KG1 (cell line): Measurements from ENCODE around the gene POR.

ENCODE experiments used
- DNase-seq: peaks from one replicate; lab custom pipeline; 2025; lab: John Stamatoyannopoulos, UW

POR gene

DNA sequence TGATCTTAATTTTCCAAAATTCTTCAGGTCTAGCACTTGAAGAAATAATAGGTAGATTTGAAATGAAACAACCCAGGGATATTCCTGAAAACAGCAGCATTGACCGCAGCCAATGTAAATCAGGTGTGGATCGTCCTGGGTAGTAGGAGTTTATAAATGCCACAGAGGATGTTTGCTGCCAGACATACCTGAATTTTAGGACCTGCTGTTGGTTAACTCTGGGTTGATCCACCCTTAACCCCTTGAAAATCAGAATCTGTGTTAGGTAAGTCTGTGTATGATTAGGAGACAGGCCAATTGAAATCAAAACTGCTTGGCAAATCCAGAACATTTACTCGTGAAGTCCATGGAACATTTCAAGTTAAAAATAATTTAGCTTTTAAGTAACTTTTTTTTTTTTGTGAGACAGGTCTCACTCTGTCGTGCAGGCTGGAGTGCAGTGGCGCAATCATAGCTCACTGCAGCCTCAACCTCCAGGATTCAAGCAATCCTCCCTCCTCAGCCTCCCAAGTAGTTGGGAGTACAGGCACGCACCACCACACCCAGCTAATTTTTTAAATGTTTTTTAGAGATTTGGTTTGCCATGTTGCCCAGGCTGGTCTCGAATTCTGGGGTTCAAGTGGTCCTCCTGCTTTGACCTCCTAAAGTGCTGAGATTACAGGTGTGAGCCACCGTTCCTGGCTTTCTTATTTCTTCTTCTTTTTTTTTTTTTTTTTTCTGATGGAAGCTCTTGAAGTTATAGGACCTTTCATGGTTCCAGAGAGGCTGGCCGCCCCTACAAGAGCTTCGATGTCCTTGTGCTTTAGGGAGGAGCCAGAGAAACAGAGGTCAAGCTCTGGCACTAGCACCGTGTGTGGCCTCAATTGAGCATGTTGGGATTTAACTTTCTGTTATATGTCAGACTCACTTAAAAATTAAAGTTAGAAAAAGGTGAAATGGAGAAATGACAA is 2.0 kb downstream of the POR start:
- DNase-seq, result no peak

DNA sequence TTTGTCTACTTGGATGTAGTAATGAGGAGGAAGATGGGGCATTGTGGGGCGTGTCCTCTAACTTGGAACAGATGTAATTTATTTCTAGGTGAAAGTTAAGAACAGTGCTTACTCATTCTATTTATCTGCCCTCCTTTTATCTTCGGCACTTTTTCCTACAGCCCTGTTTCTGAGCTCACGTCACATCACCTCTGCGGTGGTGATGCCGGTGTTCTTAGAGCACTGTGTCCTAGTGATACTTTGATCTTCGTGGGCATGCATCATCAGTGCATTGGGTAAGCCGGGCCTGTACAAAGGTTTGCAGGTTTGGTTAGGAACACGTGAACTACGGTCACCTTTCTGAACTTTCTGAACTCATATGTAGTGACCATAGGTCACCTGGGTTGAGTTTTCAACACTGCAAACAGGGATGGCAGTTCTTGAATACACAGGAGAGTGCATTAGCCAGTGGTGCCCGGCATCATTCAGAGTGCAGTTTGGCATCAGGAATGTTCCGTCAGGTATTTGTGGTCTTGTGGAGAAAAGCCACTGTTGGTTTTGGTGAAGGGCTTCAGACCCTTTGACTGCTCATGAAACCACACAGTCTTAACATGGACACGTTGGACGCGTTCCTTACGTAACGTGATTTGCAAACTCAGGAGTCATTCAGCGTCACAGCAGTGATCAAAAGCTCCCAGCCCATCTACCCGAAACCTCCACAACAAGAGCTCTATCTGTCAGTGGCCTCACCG is 5.6 kb downstream of the POR start:
- no peak for DNase-seq

GRCh38 chr7:75921479-75921878 is 6.5 kb downstream of the POR start:
- DNase-seq, result no peak

DNA sequence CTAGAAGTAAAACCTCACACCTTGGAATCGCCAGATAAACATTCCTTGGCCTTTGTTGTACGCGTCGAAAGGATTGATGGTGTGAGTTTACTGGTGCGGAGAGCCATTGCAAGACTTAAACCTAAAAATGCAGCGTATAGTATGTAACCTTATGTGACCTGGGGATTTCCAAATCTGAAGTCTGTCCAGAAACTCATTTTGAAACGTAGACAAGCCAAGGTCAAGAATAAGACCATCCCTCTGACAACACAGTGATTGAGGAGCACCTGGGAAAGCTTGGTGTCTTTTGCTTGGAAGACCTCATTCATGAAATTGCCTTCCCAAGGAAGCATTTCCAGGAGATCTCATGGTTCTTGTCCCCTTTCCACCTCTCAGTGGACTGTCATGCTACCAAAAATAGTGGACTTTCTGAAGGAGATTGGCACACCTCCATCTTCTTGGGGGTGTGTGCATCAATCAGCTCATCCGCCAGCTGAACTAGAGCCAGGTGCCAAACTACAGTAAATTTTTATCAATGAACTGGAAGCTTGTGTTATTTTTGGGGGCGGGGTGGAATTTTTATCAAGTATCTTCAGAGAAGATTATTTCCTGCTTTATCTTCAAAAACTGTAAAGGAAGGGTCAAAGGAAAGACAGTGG is 8.1 kb downstream of the POR start:
- DNase-seq, result no peak

GRCh38 chr7:75924256-75924655 is 9.3 kb downstream of the POR start:
- no peak for DNase-seq

DNA sequence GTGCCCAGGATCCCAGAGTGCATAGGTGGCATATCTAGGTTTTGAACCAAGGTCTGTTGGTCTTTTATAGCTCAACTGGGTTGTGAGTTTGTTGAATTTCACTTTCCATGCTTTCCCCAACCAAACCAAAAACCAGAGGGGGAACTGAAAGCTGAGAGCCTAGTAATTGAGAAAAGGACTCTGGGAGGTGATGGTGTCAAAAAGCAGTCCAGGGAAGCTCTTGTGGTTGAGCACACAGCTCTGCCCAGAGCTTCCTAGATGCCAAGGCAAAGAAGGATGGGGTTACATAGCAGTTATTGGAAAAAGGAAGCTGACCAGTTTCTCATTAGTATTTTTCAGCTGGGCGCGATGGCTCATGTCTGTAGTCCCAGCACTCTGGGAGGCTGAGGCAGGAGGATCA is 9.9 kb downstream of the POR start:
- no peak for DNase-seq

- DNase-seq, result no peak
Observed at GRCh38 chr7:75925717-75926435, 10.9 kb downstream of the POR start.

- no peak for DNase-seq
Observed at GRCh38 chr7:75928568-75928914, 13.6 kb downstream of the POR start.

DNA sequence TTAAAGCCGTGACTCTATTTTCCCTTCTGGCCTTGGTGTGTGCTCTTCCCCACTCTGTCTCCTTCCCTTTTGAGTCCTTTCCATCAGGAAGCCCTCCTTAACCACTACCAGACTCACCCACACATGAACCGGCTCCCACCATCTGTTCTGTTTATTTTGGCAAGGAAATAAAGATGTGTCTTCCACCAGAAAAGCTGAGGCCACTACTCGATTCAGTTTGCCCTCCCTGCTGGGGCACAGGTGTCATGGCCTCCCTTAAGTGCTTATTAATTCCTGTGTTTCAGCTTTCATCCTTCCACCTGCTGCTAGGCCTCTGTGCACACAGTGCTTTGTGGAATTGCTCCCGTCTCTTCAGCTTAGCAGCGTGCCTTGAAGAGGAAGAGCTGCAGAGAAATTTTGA is 16.7 kb downstream of the POR start:
- DNase-seq, result no peak

DNA sequence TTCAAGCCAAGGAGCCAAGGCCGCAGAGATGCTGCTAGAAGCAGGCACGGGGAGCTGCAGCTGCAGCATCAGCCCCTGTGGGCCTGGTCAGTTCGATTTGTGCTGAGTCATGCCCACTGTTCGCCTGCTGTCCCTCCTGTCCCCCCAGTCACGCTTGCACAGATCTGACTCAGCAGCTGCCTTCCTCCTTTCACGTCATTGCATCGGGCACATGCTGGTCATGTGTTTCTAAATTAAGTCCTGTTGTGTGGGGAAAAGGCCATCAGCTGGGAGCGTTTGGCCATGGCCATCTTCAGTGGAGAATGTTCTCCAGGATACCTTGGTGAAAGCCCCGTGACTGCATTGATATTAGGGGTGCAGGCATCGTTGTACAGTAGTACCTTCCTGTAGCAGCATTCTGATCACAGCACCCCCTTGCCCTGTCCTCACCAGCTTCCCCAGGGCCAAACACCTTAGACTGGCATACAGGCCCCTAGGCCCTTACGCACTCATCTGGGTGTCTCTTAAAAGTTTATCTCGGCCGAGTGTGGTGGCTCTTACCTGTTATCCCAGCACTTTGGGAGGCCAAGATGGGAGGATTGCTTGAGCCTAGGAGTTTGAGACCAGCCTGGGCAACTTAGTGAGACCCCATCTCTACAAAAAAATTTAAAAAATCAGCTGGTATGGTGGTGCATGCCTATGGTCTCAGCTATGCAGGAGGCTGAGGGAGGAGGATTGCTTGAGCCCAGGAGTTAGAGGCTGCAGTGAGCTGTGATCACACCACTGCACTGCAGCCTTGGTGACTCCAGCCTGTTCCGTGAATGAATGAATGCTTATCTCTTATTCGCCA is 23.2 kb downstream of the POR start:
- DNase-seq, result no peak

- DNase-seq, result no peak
Observed at GRCh38 chr7:75938921-75939320, 24.0 kb downstream of the POR start.

GRCh38 chr7:75943864-75944263 is 28.9 kb downstream of the POR start:
- DNase-seq, result no peak

DNA sequence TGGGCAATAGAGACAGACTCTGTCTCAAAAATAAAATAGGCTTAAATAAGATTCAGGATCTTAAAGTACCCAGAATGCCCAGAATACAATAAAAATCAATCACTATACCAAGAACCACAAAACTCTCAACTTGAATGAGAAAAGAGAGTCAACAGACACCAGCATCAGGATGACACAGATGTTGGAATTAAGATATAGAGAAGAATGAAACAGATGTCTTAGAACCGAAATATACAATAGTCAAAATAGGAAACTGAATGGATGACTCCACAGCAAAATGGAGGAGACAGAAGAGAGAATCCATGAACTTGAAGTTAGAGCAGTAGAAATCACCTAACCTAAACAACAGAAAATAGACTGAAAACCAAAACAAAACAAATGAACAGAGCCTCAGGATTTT is 29.6 kb downstream of the POR start:
- no peak for DNase-seq

DNA sequence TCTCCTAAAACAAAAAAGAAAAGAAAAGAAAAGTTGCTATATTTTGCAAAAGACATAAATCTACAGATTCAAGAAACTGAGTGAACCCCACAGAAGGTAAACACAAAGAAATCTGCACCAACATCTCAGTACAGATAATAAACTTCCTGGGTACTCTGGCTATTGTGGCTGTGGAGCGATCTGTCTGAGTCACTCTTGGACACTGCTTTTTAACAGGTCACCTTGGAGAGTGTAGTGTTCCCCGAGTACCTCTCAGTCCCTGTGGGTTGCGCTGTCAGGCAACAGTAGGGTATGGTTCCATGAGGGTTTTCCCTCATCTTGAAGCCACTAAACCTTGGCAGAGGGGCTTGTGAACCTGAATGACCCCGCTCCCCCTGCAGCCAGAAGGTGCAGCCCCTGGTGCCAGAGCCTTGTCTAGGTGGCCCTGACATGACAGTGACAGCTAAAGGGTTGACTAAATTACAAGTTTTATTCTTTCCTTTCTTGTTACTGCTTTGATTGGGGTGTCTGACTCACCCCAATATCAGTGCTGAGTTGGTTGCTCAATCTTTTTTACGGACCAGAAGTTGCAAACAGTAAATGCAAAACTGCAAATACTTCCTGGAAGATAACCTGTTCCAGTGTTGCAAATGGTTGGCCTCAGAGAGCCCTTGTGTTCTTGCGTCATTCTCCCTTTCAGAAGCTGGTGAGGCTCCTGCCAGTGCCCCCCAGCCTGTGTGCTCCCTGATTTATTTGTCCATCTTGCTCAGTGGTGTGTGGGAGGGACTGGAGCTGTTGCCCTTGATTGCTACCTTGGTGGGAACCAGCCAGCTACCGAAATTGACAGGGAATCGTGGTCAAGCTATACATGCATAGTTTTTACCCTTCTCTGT is 30.6 kb downstream of the POR start:
- DNase-seq, result no peak

- no peak for DNase-seq
Observed at GRCh38 chr7:75946207-75946855, 31.4 kb downstream of the POR start.

DNA sequence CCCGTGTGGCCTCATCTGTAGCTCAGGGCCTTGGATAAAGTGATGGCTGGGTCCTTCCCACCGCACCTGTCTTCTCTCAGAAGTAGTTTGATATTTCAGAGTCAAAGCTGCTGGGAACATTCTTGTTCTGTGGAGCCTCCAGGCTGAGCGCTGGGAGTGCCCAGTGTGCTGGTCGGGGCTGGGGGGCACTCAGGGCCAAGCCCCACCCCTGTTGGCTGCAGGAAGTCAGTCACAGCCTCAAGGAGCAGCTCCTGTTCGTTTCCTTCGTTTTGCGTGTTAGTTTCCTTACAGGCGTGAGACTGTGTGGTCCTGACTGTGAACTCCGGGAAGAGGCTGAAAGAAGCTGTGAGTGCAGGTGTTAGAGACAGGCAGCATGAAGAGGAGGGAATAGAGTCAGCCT is 33.2 kb downstream of the POR start:
- no peak for DNase-seq

GRCh38 chr7:75950111-75950681 is 35.2 kb downstream of the POR start:
- DNase-seq, result no peak

DNA sequence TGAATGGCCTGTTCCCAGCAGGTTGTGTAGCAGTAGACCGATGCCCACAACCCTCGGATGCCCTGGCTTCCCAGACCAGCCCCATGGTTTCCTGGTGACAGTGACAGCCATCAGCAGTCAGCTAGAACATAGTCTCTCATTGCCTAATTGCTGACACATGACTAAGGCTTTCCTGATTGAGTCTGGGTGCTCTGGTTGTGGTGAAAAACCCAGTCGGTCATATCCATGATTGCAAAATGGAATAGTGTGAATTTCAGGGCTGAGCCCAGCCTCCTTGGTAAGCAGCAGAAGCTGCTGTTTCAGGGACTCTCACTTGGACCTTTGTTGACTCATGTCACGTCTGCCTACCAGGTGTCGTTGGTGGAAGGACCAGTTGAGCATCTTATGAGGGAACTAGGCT is 36.6 kb downstream of the POR start:
- DNase-seq, result no peak

DNA sequence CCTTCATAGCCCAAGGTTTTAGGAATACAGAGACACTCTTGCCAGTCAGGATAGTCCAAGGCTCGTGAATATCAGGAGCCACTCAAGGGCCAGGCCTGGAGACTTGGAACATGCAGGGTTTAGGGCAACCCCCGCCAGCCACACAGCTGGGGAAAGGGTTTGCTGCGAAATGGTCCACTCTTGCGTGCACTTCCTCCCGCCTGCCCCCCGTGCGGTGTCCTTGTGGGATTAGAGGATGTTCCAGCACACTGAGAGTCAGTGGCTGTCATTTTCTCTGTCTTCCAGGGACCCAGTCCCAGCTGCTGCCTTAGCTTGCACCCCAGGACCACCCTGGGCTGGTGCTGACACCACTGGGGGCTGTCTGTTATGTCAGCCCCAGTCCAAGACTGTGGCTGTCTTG is 38.5 kb downstream of the POR start:
- no peak for DNase-seq

GRCh38 chr7:75953931-75954330 is 39.0 kb downstream of the POR start:
- no peak for DNase-seq
